CD14-positive monocyte (primary cell): ENCODE data around the gene VOPP1. TPM values are rescaled to one million over a fixed set of nuclear protein-coding genes. Genes with fewer than 3 reads are reported as not detected.

Experiments
- DNase-seq, 3 donors: peaks; one replicate each; pipeline ENCODE4 v3.0.0-alpha.2; 2011 to 2022
- H2AFZ ChIP-seq: 2 replicates; pipeline ENCODE4 v1.6.0; 2012; ENCODE audit warnings: mild to moderate bottlenecking, low read depth, low read length, inconsistent platforms; ENCODE audit not compliant: insufficient read depth, poor library complexity, severe bottlenecking
- H3K27ac ChIP-seq, 2 donors: 1 replicate in 1 of 2; 2 replicates in 1 of 2; pipeline ENCODE4 v1.5.1; 2012 to 2013; ENCODE audit warnings: low read length in 2 of 2, control low read depth in 1 of 2, inconsistent platforms in 1 of 2, low read depth in 1 of 2, mild to moderate bottlenecking in 1 of 2
- H3K27me3 ChIP-seq, 2 donors: one replicate each; pipeline versions ENCODE4 v1.6.0 to v1.6.1; 2011 to 2013; ENCODE audit warnings: low read length in 2 of 2; ENCODE audit not compliant: control insufficient read depth in 2 of 2, insufficient read depth in 2 of 2
- H3K36me3 ChIP-seq, 2 donors: replicated peaks in 1 of 2; 1 replicate in 1 of 2; 2 replicates in 1 of 2; pipeline versions ENCODE4 v1.5.1 to v1.6.1; 2012 to 2013; ENCODE audit warnings: low read length in 2 of 2, control low read depth in 1 of 2, inconsistent platforms in 1 of 2, mild to moderate bottlenecking in 1 of 2; ENCODE audit not compliant: insufficient read depth in 2 of 2, control insufficient read depth in 1 of 2
- H3K4me1 ChIP-seq, 2 donors: 1 replicate in 1 of 2; 2 replicates in 1 of 2; pipeline versions ENCODE4 v1.5.1 to v1.6.1; 2012 to 2013; ENCODE audit warnings: low read length in 2 of 2, control low read depth in 1 of 2, inconsistent platforms in 1 of 2, mild to moderate bottlenecking in 1 of 2, moderate library complexity in 1 of 2; ENCODE audit not compliant: insufficient read depth in 2 of 2, control insufficient read depth in 1 of 2
- H3K4me2 ChIP-seq: replicated peaks from 2 replicates; pipeline ENCODE3; 2012; ENCODE audit warnings: low read length, moderate library complexity, mild to moderate bottlenecking; ENCODE audit not compliant: poor library complexity, severe bottlenecking; ENCODE audit errors: extremely low read depth
- H3K4me3 ChIP-seq, 3 experiments: fragments of 200-600 bp in 1 of 3; sonication (generic) in 1 of 3; replicated peaks in 1 of 3; 1 replicate in 2 of 3; 2 replicates in 1 of 3; pipeline ENCODE4 v1.5.1; 2011 to 2013; ENCODE audit warnings: low read length in 3 of 3, mild to moderate bottlenecking in 3 of 3, control low read depth in 2 of 3, low read depth in 2 of 3, inconsistent platforms in 1 of 3, moderate library complexity in 1 of 3
- H3K79me2 ChIP-seq: 2 replicates; pipeline ENCODE4 v1.6.0; 2012; ENCODE audit warnings: mild to moderate bottlenecking, control low read depth, inconsistent platforms, low read length, moderate library complexity; ENCODE audit not compliant: insufficient read depth
- H3K9ac ChIP-seq: 2 replicates; pipeline ENCODE4 v1.6.0; 2017; ENCODE audit warnings: low read length, mild to moderate bottlenecking; ENCODE audit not compliant: insufficient read depth, poor library complexity, severe bottlenecking
- H3K9me3 ChIP-seq, 2 donors: replicated peaks in 1 of 2; 1 replicate in 1 of 2; 2 replicates in 1 of 2; pipeline versions ENCODE4 v1.5.1 to v1.6.1; 2012 to 2013; ENCODE audit warnings: low read length in 2 of 2, control low read depth in 1 of 2; ENCODE audit not compliant: control insufficient read depth in 1 of 2, insufficient read depth in 1 of 2
- H4K20me1 ChIP-seq: 2 replicates; pipeline ENCODE4 v1.6.0; 2012; ENCODE audit warnings: mild to moderate bottlenecking, low read length, control low read depth, moderate library complexity; ENCODE audit not compliant: insufficient read depth
- H3K27ac Mint-ChIP-seq, 7 donors: one replicate each; pipeline ENCODE4 v1.8.0; 2020; ENCODE audit warnings: mild to moderate bottlenecking in 7 of 7, mixed read lengths in 7 of 7, moderate library complexity in 6 of 7, inconsistent platforms in 2 of 7
- H3K27me3 Mint-ChIP-seq, 3 donors: one replicate each; pipeline ENCODE4 v1.8.0; 2021 to 2022; ENCODE audit warnings: low read depth in 3 of 3, mild to moderate bottlenecking in 3 of 3, mixed read lengths in 3 of 3, moderate library complexity in 3 of 3, inconsistent platforms in 1 of 3
- H3K36me3 Mint-ChIP-seq, 2 donors: one replicate each; pipeline ENCODE4 v1.8.0; 2020; ENCODE audit warnings: mixed read lengths in 2 of 2, inconsistent platforms in 1 of 2, mild to moderate bottlenecking in 1 of 2
- H3K4me1 Mint-ChIP-seq: one replicate; pipeline ENCODE4 v1.8.0; 2020; ENCODE audit warnings: mild to moderate bottlenecking, mixed read lengths
- H3K4me3 Mint-ChIP-seq, 2 donors: one replicate each; pipeline ENCODE4 v1.8.0; 2020; ENCODE audit warnings: mild to moderate bottlenecking in 2 of 2, mixed read lengths in 2 of 2, moderate library complexity in 1 of 2
- H3K9me3 Mint-ChIP-seq, 7 donors: one replicate each; pipeline ENCODE4 v1.8.0; 2020 to 2022; ENCODE audit warnings: mixed read lengths in 7 of 7, mild to moderate bottlenecking in 6 of 7, moderate library complexity in 6 of 7, inconsistent platforms in 2 of 7
- WGBS: methylation state at CpG from one replicate; pipeline ENCODE4 v1.1.5; 2013; ENCODE audit warnings: missing lambda C conversion rate; ENCODE audit not compliant: insufficient coverage; 5-methylcytosine and 5-hydroxymethylcytosine counted together
- intact Hi-C, 2 donors: fragments of 100-400 bp; cut with micrococcal nuclease; formaldehyde crosslinking; loops; one replicate each; pipeline versions ENCODE4 v1.15.0 to v1.15.1; 2023
- polyA plus RNA-seq, 3 donors: library from polyadenylated mRNA; depleted of rRNA in 1 of 3; unstranded in 2 of 3; stranded (reverse) in 1 of 3; fragments of 300-500 nt in 2 of 3; fragments of >200 nt in 1 of 3; fragmentation: Illumina TruSeq in 2 of 3; gene quantifications; 1 replicate in 2 of 3; 2 replicates in 1 of 3; pipeline ENCODE4 v1.2.3, GENCODE V29; 2012 to 2021
- TF ChIP-seq, protein P1 (sequence below): fragments of 200-600 bp; IDR thresholded peaks from one replicate; pipeline ENCODE4 v1.8.0; 2022; ENCODE audit warnings: antibody characterized with exemption, mild to moderate bottlenecking

Gene VOPP1
- polyA plus RNA-seq, 3 donors, result 16.7 to 22.1 (median 18.0) TPM

DNA sequence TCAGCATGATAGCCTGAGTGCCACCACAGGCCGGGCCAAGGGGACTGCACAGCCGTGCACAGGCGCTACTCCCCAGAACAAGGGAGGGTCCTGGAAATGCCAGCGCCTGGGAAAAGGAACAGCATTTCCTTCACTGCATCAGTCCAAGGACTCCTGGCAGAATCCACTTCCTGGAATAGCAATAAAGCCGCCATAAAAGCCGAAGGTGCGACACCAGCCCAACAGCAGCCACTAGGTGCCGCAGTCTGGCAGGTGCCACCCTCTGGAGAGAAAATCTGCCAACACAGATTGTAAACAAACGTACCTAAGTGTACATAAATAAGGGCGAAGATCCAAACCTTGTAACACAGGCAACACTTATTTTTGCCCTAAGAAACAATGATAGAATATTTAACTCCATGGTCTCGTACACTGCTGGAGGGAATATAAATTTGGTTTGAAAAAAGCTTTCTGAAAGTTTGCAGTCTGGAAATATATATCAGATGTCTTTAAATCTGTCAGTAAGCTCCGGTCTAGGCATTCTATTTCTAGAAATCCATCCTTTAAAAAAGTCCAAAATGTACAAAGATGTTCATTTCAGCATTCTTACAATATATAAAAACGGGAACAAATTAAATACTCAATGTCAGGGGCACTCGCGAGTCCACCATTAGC lies 22.2 kb downstream of the VOPP1 start:
- H3K9me3 Mint-ChIP-seq, result no peaks in the 10 kb centered on the region
- no peaks in the 10 kb centered on the region for H3K27me3 ChIP-seq
- no peak overlapping the region for H3K27ac ChIP-seq
- no peak overlapping the region for H3K9ac ChIP-seq
- intact Hi-C loops, result loop anchor here in 1 of 2 donors (5.0 kb wide), 1 partner anchor 43 kb away; no protein-coding TSS in a partner anchor
- no peak for DNase-seq
- peaks cover 0 to 1% (median 0%) of the 10 kb centered on the region in 3 donors for H3K27me3 Mint-ChIP-seq
- H3K27ac Mint-ChIP-seq, result peak overlapping the region in 3 of 7 donors; percentile 36 to 54 (median 51)
- H4K20me1 ChIP-seq, result peaks cover 94% of the 10 kb centered on the region
- peaks cover 2 to 9% of the 10 kb centered on the region in 2 donors for H3K36me3 ChIP-seq
- TF ChIP-seq, protein P1, sequence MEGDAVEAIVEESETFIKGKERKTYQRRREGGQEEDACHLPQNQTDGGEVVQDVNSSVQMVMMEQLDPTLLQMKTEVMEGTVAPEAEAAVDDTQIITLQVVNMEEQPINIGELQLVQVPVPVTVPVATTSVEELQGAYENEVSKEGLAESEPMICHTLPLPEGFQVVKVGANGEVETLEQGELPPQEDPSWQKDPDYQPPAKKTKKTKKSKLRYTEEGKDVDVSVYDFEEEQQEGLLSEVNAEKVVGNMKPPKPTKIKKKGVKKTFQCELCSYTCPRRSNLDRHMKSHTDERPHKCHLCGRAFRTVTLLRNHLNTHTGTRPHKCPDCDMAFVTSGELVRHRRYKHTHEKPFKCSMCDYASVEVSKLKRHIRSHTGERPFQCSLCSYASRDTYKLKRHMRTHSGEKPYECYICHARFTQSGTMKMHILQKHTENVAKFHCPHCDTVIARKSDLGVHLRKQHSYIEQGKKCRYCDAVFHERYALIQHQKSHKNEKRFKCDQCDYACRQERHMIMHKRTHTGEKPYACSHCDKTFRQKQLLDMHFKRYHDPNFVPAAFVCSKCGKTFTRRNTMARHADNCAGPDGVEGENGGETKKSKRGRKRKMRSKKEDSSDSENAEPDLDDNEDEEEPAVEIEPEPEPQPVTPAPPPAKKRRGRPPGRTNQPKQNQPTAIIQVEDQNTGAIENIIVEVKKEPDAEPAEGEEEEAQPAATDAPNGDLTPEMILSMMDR, result no peak
- no peak overlapping the region for H3K4me2 ChIP-seq
- peaks cover 27 to 41% of the 10 kb centered on the region in 2 donors for H3K36me3 Mint-ChIP-seq
- H3K79me2 ChIP-seq, result peaks cover 75% of the 10 kb centered on the region
- H3K4me1 Mint-ChIP-seq, result peaks cover 60% of the 10 kb centered on the region
- no peak overlapping the region for H3K4me3 Mint-ChIP-seq
- WGBS, result 96% methylated on average over 8 of the region's 15 CpGs
- H2AFZ ChIP-seq, result no peak overlapping the region
- peaks cover 21 to 22% of the 10 kb centered on the region in 2 donors for H3K4me1 ChIP-seq
- no peaks in the 10 kb centered on the region for H3K9me3 ChIP-seq
- no peak overlapping the region for H3K4me3 ChIP-seq

DNA sequence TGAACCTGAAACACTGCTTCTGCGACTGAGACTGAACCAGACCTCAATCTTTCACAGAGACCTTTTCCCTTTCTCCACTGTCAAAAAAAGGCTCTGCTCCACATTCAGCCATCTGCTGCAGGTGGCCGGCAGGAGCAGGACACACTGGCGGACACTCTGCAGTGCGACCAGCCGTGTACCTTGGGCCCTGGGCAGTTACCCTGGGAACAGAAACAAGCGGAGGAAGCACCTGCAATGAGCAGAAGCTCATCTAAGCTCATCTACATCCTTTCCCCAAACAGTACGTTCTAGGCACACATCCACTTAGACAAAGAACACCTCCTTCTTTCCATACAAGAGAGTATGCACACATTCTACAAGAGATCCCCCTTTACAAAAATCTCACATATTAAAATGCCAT lies 22.8 kb downstream of the VOPP1 start:
- Histone ChIP-seq H3K4me2 (no peak overlapping the region), H3K27me3 (no peaks in the 10 kb centered on the region), H3K27ac (no peak overlapping the region), H3K9me3 (no peaks in the 10 kb centered on the region), H4K20me1 (peaks cover 90% of the 10 kb centered on the region), H3K4me1 (peaks cover 21 to 22% of the 10 kb centered on the region in 2 donors), H2AFZ (no peak overlapping the region), H3K4me3 (no peak overlapping the region), H3K79me2 (peaks cover 69% of the 10 kb centered on the region), H3K9ac (no peak overlapping the region), H3K36me3 (peaks cover 2% of the 10 kb centered on the region in 2 donors)
- H3K9me3 Mint-ChIP-seq, result no peaks in the 10 kb centered on the region
- WGBS, result 76% methylated on average over 6 of the region's 7 CpGs
- H3K4me1 Mint-ChIP-seq, result peaks cover 60% of the 10 kb centered on the region
- TF ChIP-seq, protein P1, result no peak
- no peak overlapping the region for H3K4me3 Mint-ChIP-seq
- peak overlapping the region in 2 of 7 donors; percentile 36 to 51 for H3K27ac Mint-ChIP-seq
- H3K27me3 Mint-ChIP-seq, result peaks cover 0 to 2% (median 0%) of the 10 kb centered on the region in 3 donors
- no peak for DNase-seq
- peaks cover 26 to 37% of the 10 kb centered on the region in 2 donors for H3K36me3 Mint-ChIP-seq
- intact Hi-C loops, result no loop called here
